Endothelial cell (in vitro differentiated cells): ENCODE measurements around the gene INSRR. TPM values are rescaled to one million over a fixed set of nuclear protein-coding genes. Genes with fewer than 3 reads are reported as not detected.

Experiments used
- DNase-seq: peaks from one replicate; pipeline ENCODE4 v3.0.0; 2021; ENCODE audit warnings: low spot score
- H3K27ac Mint-ChIP-seq: one replicate; pipeline ENCODE4 v1.8.0; 2021; ENCODE audit warnings: mixed read lengths, inconsistent platforms; ENCODE audit not compliant: unreplicated experiment
- H3K27me3 Mint-ChIP-seq: one replicate; pipeline ENCODE4 v1.8.0; 2021; ENCODE audit warnings: mild to moderate bottlenecking, moderate library complexity, mixed read lengths, inconsistent platforms; ENCODE audit not compliant: unreplicated experiment
- H3K36me3 Mint-ChIP-seq: one replicate; pipeline ENCODE4 v1.8.0; 2021; ENCODE audit warnings: mild to moderate bottlenecking, low read depth, mixed read lengths, inconsistent platforms; ENCODE audit not compliant: unreplicated experiment
- H3K4me1 Mint-ChIP-seq: one replicate; pipeline ENCODE4 v1.8.0; 2021; ENCODE audit warnings: mild to moderate bottlenecking, mixed read lengths, inconsistent platforms; ENCODE audit not compliant: unreplicated experiment
- H3K4me3 Mint-ChIP-seq: one replicate; pipeline ENCODE4 v1.8.0; 2021; ENCODE audit warnings: mild to moderate bottlenecking, mixed read lengths, inconsistent platforms; ENCODE audit not compliant: unreplicated experiment
- H3K9me3 Mint-ChIP-seq: one replicate; pipeline ENCODE4 v1.8.0; 2021; ENCODE audit warnings: mixed read lengths, inconsistent platforms; ENCODE audit not compliant: unreplicated experiment
- CTCF ChIP-seq: fragments of 200-600 bp; sonication (generic); IDR thresholded peaks from one replicate; pipeline ENCODE4 v1.5.0; 2021; ENCODE audit warnings: antibody characterized with exemption; ENCODE audit not compliant: unreplicated experiment
- total RNA-seq: library from RNA; stranded (reverse); fragmentation: NEBNext Ultra II Directional; extraction: Animal tissue kit (Norgen Biotek cat#: 25700); gene quantifications from one replicate; pipeline ENCODE4 v1.2.1, GENCODE V29; 2021; ENCODE audit not compliant: unreplicated experiment

Gene INSRR
- total RNA-seq, 1 donor from 2014 or later: not detected

GRCh38 chr1:156845055-156845952 lies 13.6 kb downstream of the INSRR start:
- H3K9me3 Mint-ChIP-seq: no peaks in the 10 kb centered on the region
- H3K4me1 Mint-ChIP-seq: peaks cover 13% of the 10 kb centered on the region
- no peak overlapping the region for H3K27ac Mint-ChIP-seq
- no peak overlapping the region for H3K4me3 Mint-ChIP-seq
- DNase-seq: no peak
- no peak for TF ChIP-seq CTCF
- H3K27me3 Mint-ChIP-seq: peaks cover 43% of the 10 kb centered on the region
- no peaks in the 10 kb centered on the region for H3K36me3 Mint-ChIP-seq

GRCh38 chr1:156844638-156845037 lies 14.3 kb downstream of the INSRR start:
- no peak overlapping the region for H3K4me3 Mint-ChIP-seq
- DNase-seq: no peak

GRCh38 chr1:156844102-156844501 lies 14.8 kb downstream of the INSRR start:
- Mint-ChIP-seq H3K4me1 (peaks cover 12% of the 10 kb centered on the region), H3K27ac (peak overlapping the region; percentile 72), H3K36me3 (no peaks in the 10 kb centered on the region), H3K4me3 (no peak overlapping the region), H3K27me3 (peaks cover 38% of the 10 kb centered on the region), H3K9me3 (no peaks in the 10 kb centered on the region)
- no peak for DNase-seq
- no peak for TF ChIP-seq CTCF

More at GRCh38 chr1:156844638-156845037, 14.3 kb downstream of the INSRR start:
- no peak for TF ChIP-seq CTCF
- no peak overlapping the region for H3K27ac Mint-ChIP-seq
- no peaks in the 10 kb centered on the region for H3K36me3 Mint-ChIP-seq
- no peaks in the 10 kb centered on the region for H3K9me3 Mint-ChIP-seq
- H3K4me1 Mint-ChIP-seq: peaks cover 13% of the 10 kb centered on the region
- peaks cover 40% of the 10 kb centered on the region for H3K27me3 Mint-ChIP-seq

GRCh38 chr1:156842618-156843300 lies 16.2 kb downstream of the INSRR start:
- Mint-ChIP-seq H3K4me1 (peaks cover 5% of the 10 kb centered on the region), H3K4me3 (peak overlapping the region; percentile 18), H3K27me3 (peaks cover 35% of the 10 kb centered on the region), H3K9me3 (no peaks in the 10 kb centered on the region), H3K36me3 (no peaks in the 10 kb centered on the region), H3K27ac (no peak overlapping the region)
- TF ChIP-seq CTCF: no peak
- DNase-seq: no peak

- TF ChIP-seq CTCF: no peak
- Mint-ChIP-seq H3K27ac (no peak overlapping the region), H3K27me3 (peaks cover 30% of the 10 kb centered on the region), H3K4me3 (no peak overlapping the region), H3K9me3 (no peaks in the 10 kb centered on the region), H3K36me3 (no peaks in the 10 kb centered on the region), H3K4me1 (peaks cover 5% of the 10 kb centered on the region)
- DNase-seq: no peak
Measured at GRCh38 chr1:156841295-156841855, 17.5 kb downstream of the INSRR start.
